HCT116 (cell line): ENCODE results near the gene LAS1L. TPM values are rescaled to one million over a fixed set of nuclear protein-coding genes. Genes with fewer than 3 reads are reported as not detected.

ENCODE experiments used
- ATAC-seq: fragments of 200-7000 bp; cut with Tn5 transposase; 2 replicates; pipeline ENCODE4 v1.9.1; 2020; ENCODE audit warnings: mild to moderate bottlenecking, moderate library complexity
- BruUV-seq: library from RNA; stranded (reverse); fragments of 400-500 nt; replicated peaks from 2 replicates; lab custom pipeline; 2021; lab: Mats Ljungman, UMichigan
- CTCF ChIA-PET: fragments of 300-600 bp; sonication (Branson Sonifier 250); formaldehyde crosslinking; loops from one replicate; lab custom pipeline; 2021; ENCODE audit warnings: antibody characterized with exemption; lab: Charles Lee
- POLR2A ChIA-PET: fragments of 300-600, 350-600 bp; sonication (Branson Sonifier 250); formaldehyde crosslinking; loops from one replicate; lab custom pipeline; 2021; ENCODE audit warnings: antibody characterized with exemption; lab: Charles Lee
- RAD21 ChIA-PET, 2 experiments: fragments of 300-600 bp; sonication (Branson Sonifier 250); formaldehyde crosslinking; loops; one replicate each; lab custom pipeline; 2023; ENCODE audit warnings: low total read pairs in 2 of 2; ENCODE audit not compliant: uncharacterized antibody in 2 of 2, unreplicated experiment in 2 of 2, low non-redundant PET in 1 of 2; lab: Charles Lee
- DNase-seq: peaks from one replicate; pipeline ENCODE4 v3.0.0-alpha.2; 2010; ENCODE audit warnings: low read depth, low spot score
- H2AFZ ChIP-seq: fragments of 200-600 bp; shearing (Covaris generic), sonication (generic); 2 replicates; pipeline ENCODE4 v1.6.1; 2017; ENCODE audit warnings: low read depth, mixed run types, mixed read lengths, antibody characterized with exemption, low read length; ENCODE audit not compliant: poor library complexity, severe bottlenecking
- H3K27ac ChIP-seq: 2 replicates; pipeline ENCODE4 v1.5.1; 2012; ENCODE audit warnings: low read depth, low read length
- H3K27me3 ChIP-seq: fragments of 200-600 bp; sonication (generic); 2 replicates; pipeline ENCODE4 v1.6.1; 2016; ENCODE audit warnings: mixed run types, low read length, mixed read lengths; ENCODE audit not compliant: insufficient read depth
- H3K36me3 ChIP-seq, 2 experiments: fragments of 200-500 bp in 1 of 2; fragments of 200-600 bp in 1 of 2; sonication (Bioruptor generic) in 1 of 2; sonication (generic) in 1 of 2; 2 replicates each; pipeline versions ENCODE4 v1.5.1 to v1.6.1; 2014 to 2016; ENCODE audit warnings: low read length in 2 of 2, inconsistent platforms in 1 of 2, mixed read lengths in 1 of 2, mixed run types in 1 of 2; ENCODE audit not compliant: insufficient read depth in 2 of 2, control insufficient read depth in 1 of 2
- H3K4me1 ChIP-seq, 2 experiments: fragments of 200-600 bp in 1 of 2; sonication (generic) in 1 of 2; 2 replicates each; pipeline versions ENCODE4 v1.5.1 to v1.6.1; 2012 to 2017; ENCODE audit warnings: low read length in 2 of 2, inconsistent platforms in 1 of 2, mild to moderate bottlenecking in 1 of 2, mixed read lengths in 1 of 2, mixed run types in 1 of 2, moderate library complexity in 1 of 2; ENCODE audit not compliant: insufficient read depth in 2 of 2, control insufficient read depth in 1 of 2
- H3K4me2 ChIP-seq: fragments of 200-600 bp; sonication (generic); 2 replicates; pipeline ENCODE4 v1.6.1; 2017; ENCODE audit warnings: mixed run types, low read length, mixed read lengths
- H3K4me3 ChIP-seq, 2 experiments: fragments of 200-600 bp in 1 of 2; sonication (generic) in 1 of 2; replicated peaks in 1 of 2; 2 replicates each; pipeline ENCODE4 v1.5.1; 2011 to 2016; ENCODE audit warnings: low read length in 2 of 2, control low read depth in 1 of 2, low read depth in 1 of 2, mild to moderate bottlenecking in 1 of 2, mixed read lengths in 1 of 2, mixed run types in 1 of 2
- H3K79me2 ChIP-seq: fragments of 200-600 bp; sonication (generic); 2 replicates; pipeline ENCODE4 v1.6.1; 2017; ENCODE audit warnings: mild to moderate bottlenecking, mixed run types, low read length, moderate library complexity, mixed read lengths; ENCODE audit not compliant: insufficient read depth
- H3K9ac ChIP-seq: fragments of 200-600 bp; sonication (generic); 2 replicates; pipeline ENCODE4 v1.6.1; 2016; ENCODE audit warnings: low read length, mixed read lengths
- H3K9me2 ChIP-seq: fragments of 200-600 bp; sonication (generic), shearing (Covaris generic); 2 replicates; pipeline ENCODE4 v1.6.1; 2017; ENCODE audit warnings: mixed run types, mild to moderate bottlenecking, moderate library complexity; ENCODE audit not compliant: insufficient read depth
- H3K9me3 ChIP-seq, 2 experiments: fragments of 200-500 bp in 1 of 2; fragments of 200-600 bp in 1 of 2; sonication (Bioruptor generic) in 1 of 2; sonication (generic) in 1 of 2; 2 replicates each; pipeline ENCODE4 v1.6.1; 2014 to 2017; ENCODE audit warnings: low read length in 2 of 2, mixed read lengths in 2 of 2, inconsistent platforms in 1 of 2, low read depth in 1 of 2, mild to moderate bottlenecking in 1 of 2, mixed run types in 1 of 2, moderate library complexity in 1 of 2; ENCODE audit not compliant: control insufficient read depth in 1 of 2, insufficient read depth in 1 of 2
- H4K20me1 ChIP-seq: fragments of 200-600 bp; sonication (generic), shearing (Covaris generic); 2 replicates; pipeline ENCODE4 v1.6.1; 2017; ENCODE audit warnings: mixed run types, mild to moderate bottlenecking, moderate library complexity; ENCODE audit not compliant: insufficient read depth
- CBX3 ChIP-seq: IDR thresholded peaks from 2 replicates; pipeline ENCODE4 v1.6.1; 2012; ENCODE audit warnings: low read depth
- EGR1 ChIP-seq: IDR thresholded peaks from 2 replicates; pipeline ENCODE4 v1.6.1; 2012; ENCODE audit warnings: low read depth
- POLR2A ChIP-seq: IDR thresholded peaks from 2 replicates; pipeline ENCODE4 v1.7.0; 2011; ENCODE audit warnings: borderline replicate concordance; ENCODE audit not compliant: insufficient read depth, insufficient read length; ENCODE audit errors: extremely low read depth
- SIN3A ChIP-seq: IDR thresholded peaks from 2 replicates; pipeline ENCODE4 v1.6.1; 2012; ENCODE audit warnings: low read depth
- SP1 ChIP-seq: IDR thresholded peaks from 2 replicates; pipeline ENCODE4 v1.6.1; 2012; ENCODE audit warnings: low read depth
- TCF7L2 ChIP-seq: IDR thresholded peaks from 2 replicates; pipeline ENCODE4 v1.7.0; 2011; ENCODE audit warnings: borderline replicate concordance, inconsistent platforms; ENCODE audit not compliant: insufficient read depth, insufficient read length; ENCODE audit errors: extremely low read depth
- ZBTB33 ChIP-seq: IDR thresholded peaks from 2 replicates; pipeline ENCODE4 v1.6.1; 2011; ENCODE audit warnings: mild to moderate bottlenecking, low read length, moderate library complexity; ENCODE audit not compliant: insufficient replicate concordance; ENCODE audit errors: extremely low read depth
- ZFX ChIP-seq: fragments of 450-650 bp; IDR thresholded peaks from 2 replicates; pipeline ENCODE4 v1.6.1; 2017
- intact Hi-C: fragments of 100-400 bp; cut with micrococcal nuclease; formaldehyde crosslinking; loops from 2 replicates; pipeline ENCODE4 v1.10.0; 2022
- total RNA-seq: library from RNA; stranded (reverse); gene quantifications from one replicate; pipeline ENCODE4 v1.2.1, GENCODE V29; 2021; ENCODE audit not compliant: unreplicated experiment

The LAS1L gene
- total RNA-seq, 1 experiment from 2014 or later = 47.7 TPM

GRCh38 chrX:65534450-65535292 is at the start of gene LAS1L (continued):
- peak; percentile 93 for TF ChIP-seq SP1
- TF ChIP-seq ZBTB33 = no peak
- no peak for TF ChIP-seq TCF7L2

- 0 out of 4 replicates have a peak, but pooled peaks cover 0 to 2% of the 10 kb centered on the region in 2 experiments for H3K4me1 ChIP-seq
- H3K27ac ChIP-seq = no peak overlapping the region
- intact Hi-C loops = loop anchor here (1.0 to 10.0 kb wide), 3 partner anchors 404 to 1152 kb away; no protein-coding TSS in a partner anchor
- no peaks in the 10 kb centered on the region for H3K79me2 ChIP-seq
- no peaks in the 10 kb centered on the region for H4K20me1 ChIP-seq
- no peaks in the 10 kb centered on the region for H3K9me3 ChIP-seq
- RAD21 ChIA-PET = no interaction called here
- H3K36me3 ChIP-seq = no peaks in the 10 kb centered on the region
- H2AFZ ChIP-seq = peak overlapping the region; percentile 35
- peak overlapping the region; percentile 25; the same call in 1 of the 2 replicates for H3K4me2 ChIP-seq
- no TSS peak for BruUV-seq
- POLR2A ChIA-PET = no interaction called here
- no peak for DNase-seq
- H3K9me2 ChIP-seq = no peaks in the 10 kb centered on the region
- CTCF ChIA-PET = interaction anchor here (0.9 kb wide), 1 partner anchor 527 kb away, joined by 4 read pairs; no protein-coding TSS in a partner anchor
- no peaks in the 10 kb centered on the region for H3K27me3 ChIP-seq
- H3K9ac ChIP-seq = no peak overlapping the region
- H3K4me3 ChIP-seq = no peak overlapping the region
- 0 out of 2 replicates have a peak, but pooled peaks have one; percentile 4 for ATAC-seq
- TF ChIP-seq EGR1 = no peak
- TF ChIP-seq ZFX = no peak
- no peak for TF ChIP-seq CBX3
- no peak for TF ChIP-seq POLR2A
- no peak for TF ChIP-seq SIN3A
Observed at GRCh38 chrX:65582450-65583082, 48.0 kb upstream of the LAS1L start.
